ENCODE results near the gene IRF6. TPM values are rescaled to one million over a fixed set of nuclear protein-coding genes. Genes with fewer than 3 reads are reported as not detected.
"Not testable (repeated sequence)": the region's sequence is repeated elsewhere in the genome, so short reads cannot be mapped to it uniquely, and the experiment has no call there.

The IRF6 gene
- polyA plus RNA-seq, 3 donors = 15.1 to 24.6 (median 15.8) TPM

DNA sequence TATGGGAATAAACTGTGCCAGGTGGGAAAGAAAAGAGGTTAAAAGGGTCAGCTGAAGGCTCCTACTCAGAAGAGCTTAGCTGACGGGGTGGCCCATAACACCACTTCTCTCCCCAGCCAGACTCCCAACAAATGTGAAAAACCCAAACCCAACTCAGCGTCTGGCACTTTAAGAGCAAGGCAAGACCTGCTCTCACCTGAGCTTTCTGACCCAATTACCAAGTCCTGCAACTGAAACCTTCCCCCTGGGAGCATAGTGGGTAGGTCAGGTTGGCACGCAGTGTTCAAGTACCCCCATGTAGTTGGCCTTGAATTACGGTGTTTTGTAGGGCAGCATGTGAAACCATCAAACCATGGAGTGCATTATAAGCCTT lies 3.2 kb downstream of the IRF6 start:
- DNase-seq (ENCODE audit: extremely low read depth in 1 of 11, low read depth in 9 of 11, low spot score in 4 of 11) = no peak

DNA sequence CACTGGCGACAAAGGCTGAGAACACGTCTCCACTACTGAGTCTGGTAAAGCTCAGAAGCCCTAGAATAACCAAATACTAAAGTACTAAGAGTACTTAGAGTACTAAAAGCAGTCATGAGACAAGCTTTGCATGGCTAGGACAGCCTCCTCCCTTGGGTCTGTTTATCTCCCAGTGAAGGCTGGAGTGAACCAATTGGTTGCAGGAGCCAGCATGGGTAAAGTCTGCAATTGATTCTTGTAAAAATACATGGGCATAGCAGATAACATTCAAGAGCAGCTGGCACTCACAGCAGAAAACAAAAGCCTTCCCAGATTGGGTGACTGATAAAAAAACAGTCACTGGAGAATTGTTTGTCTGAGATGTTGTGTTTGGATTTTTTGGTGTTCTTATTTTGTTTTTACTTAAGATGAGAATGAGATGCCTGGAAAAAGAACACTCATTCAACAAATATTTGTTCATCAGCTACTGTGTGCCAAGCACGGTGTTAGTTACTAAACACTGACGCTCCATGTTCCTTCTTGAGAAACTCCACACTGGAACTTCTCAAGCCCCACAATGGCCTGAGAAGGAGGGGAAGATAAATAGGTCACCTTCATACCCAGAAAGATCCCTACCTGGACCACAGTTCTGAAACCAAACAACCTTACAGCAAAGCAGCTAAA lies 3.7 kb downstream of the IRF6 start:
- no peak for DNase-seq (ENCODE audit: extremely low read depth in 1 of 11, low read depth in 9 of 11, low spot score in 4 of 11)

DNA sequence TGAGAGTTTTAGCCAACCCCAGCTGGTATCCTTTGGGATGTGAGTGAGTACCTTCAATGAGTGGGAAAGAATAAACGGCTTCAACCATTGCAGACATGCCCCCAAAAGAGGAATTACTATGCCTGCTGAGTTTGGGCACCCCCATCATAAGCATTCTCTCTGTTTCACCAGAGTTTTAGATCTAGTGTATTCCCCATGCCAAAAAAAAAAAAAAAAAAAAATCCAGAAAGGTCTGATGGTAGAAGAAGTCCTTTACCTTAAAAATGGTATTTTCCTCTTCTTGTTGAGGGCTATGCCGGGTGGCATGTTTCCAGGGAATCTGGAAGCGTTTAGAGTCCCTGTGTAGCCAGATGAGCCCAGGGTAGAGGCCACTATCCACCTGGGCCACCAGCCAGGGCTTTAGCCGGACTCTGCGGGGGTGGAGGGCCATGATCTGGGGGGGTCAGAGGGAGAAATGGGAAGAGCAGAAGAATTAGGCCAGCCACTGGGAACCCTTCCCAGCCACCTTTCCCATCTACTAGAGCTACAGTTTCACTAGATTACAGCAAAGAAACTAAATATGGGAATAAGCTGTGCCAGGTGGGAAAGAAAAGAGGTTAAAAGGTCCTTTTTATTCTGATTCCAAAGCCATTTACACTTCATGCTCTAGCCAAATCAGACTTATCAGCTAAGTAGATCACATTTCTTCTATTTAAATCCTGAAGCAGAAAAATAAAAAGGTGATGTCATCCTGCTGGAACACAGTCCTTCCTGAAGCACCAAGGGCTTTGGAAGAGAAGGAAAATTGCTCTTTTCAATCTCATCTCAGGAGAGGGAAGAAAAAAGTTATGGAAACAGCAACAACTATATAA lies 4.7 kb downstream of the IRF6 start:
- no peak for DNase-seq (ENCODE audit: extremely low read depth in 1 of 11, low read depth in 9 of 11, low spot score in 4 of 11)

DNA sequence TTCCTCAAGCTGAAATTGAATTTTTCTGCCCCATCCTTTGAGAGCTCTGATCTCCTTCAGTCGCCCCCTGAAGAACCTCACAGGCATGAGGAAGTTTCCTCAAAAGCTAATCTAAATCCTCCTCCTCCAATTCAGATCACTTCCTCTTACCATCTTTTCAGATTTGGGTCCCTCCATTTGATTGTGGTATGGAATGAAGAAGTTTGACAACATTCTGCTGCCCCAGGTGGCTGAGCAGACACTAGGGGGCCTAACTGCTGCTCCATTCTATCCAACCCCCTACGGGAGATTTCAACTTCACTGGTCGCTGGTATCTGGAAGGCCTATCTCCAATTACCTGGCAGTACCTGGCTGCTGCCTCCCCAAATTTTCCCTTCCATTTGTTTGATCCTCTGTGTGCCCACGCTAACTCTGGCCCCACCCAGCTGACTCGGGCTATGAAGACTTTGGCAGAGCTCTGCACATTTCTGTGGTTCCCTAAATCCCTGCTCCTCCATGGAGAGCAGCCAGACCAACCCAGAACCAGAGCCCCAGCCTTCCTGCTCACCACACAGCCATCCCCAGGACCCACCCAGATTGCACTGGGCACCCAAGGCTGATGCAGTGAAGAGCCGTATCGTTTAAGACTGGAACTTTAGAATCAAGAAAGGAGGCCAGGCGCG lies 7.8 kb downstream of the IRF6 start:
- DNase-seq (ENCODE audit: extremely low read depth in 1 of 11, low read depth in 9 of 11, low spot score in 4 of 11) = no peak

DNA sequence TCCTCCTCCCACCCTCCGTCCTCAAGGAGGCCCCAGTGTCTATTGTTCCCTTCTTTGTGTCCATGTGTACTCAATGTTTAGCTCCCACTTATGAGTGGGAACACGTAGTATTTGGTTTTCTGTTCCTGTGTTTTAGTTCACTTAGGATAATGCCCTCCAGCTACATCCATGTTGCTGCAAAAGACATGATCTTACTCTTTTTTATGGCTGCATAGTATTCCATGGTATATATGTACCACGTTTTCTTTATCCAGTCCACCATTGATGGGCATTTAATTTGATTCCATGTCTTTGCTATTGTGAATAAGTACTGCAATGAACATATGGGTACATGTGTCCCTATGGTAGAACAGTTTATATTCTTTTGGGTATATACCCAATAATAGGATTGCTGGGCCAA lies 12.2 kb downstream of the IRF6 start:
- not testable (repeated sequence) for DNase-seq (ENCODE audit: extremely low read depth in 1 of 11, low read depth in 9 of 11, low spot score in 4 of 11)

DNA sequence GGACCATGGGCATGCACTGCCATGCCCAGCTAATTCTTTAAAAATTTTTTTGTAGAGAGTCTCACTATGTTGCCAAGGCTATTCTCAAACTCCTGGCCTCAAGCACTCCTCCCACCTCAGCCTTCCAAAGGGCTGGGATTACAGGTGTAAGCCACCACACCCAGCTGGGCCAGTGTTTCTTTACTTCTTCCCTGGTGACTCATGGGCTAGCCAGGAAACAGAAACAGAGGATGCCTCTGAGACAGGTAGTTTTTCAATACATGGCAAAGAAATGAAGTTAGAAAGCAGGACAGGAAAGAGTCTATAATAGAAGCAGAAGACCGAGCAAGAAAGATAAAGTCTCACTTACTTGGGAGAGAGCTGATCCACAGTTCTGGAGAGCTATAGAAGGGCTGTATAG lies 14.0 kb downstream of the IRF6 start:
- DNase-seq (ENCODE audit: extremely low read depth in 1 of 11, low read depth in 9 of 11, low spot score in 4 of 11) = no peak

DNA sequence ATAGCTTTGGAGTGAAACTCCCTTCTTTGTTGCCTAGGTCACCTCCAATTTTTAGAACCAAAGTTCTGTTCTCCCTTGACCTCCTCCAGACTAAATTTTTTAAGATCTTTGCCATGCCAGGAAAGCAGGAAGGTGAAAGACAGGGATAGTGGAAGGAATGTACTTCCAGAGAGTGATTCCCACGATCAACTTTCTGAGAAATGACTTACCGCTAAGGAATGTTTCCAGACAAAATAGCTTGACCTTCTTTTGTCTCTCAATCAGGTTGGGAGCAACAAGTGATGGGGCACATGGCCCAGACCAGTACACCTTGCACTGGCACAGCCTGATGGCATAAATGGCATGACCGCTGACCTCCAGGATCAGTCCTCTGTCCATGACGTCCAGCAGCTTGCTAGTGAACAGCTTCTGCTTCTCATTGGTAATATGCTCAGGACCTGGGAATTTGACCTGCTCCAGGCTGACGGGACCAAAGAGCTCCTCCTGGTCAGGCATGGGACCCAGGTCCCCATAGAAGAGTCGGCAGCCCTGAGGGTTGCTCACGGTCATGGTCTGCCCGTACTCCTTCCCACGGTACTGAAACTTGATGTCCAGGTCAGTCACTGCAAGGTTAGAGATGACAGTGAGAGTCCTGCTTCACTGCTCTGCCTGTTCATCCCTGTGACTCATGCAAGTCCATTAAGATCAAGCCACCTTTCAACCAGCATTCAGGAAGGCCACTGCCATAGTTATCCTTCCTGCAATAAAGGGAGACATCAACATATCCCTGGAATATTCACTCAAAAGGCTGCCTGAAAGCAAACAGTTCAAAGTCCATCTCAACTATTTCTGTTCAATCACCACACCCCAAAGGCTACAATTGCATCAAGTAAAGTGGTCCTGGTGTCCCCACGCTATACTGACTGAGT lies 15.4 kb downstream of the IRF6 start:
- DNase-seq (ENCODE audit: extremely low read depth in 1 of 11, low read depth in 9 of 11, low spot score in 4 of 11) = no peak

DNA sequence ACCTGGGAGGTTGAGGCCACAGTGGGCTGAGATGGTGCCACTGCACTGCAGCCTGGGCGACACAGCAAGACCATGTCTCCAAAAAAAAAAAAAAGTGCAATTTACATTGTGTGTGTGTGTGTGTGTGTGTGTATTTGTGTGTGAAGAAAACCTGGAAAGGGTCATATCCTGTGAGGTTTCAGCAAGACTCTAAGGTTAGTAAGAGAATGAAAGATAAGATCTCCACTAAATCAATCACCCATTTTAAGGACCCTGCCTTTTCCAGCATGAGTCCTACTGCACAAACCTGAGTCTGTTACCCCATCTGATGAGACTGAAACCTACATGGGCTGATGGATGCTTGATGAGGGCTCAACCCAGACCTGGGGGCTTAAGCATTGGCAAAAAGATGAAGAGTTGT lies 16.7 kb downstream of the IRF6 start:
- DNase-seq (ENCODE audit: extremely low read depth in 1 of 11, low read depth in 9 of 11, low spot score in 4 of 11) = no peak

DNA sequence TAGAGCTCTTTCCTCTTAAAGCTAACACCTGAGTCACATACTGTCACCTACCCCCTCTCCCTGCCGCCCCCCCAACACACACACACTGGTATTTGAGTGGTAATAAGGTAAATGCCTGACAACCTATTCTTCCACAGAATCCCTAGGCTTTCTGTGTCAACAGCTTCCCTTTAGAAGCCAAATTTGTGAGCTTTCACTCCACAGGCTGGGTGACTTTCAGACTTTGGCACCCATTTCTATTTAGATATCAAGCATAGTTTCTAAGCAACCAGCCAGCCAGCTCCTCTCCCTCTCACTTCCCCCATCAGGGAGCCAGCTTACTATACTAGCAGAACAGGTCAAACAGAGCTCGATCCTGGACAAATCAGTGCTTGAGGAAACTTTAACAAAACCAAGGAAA lies 18.4 kb downstream of the IRF6 start:
- DNase-seq (ENCODE audit: extremely low read depth in 1 of 11, low read depth in 9 of 11, low spot score in 4 of 11) = no peak

DNA sequence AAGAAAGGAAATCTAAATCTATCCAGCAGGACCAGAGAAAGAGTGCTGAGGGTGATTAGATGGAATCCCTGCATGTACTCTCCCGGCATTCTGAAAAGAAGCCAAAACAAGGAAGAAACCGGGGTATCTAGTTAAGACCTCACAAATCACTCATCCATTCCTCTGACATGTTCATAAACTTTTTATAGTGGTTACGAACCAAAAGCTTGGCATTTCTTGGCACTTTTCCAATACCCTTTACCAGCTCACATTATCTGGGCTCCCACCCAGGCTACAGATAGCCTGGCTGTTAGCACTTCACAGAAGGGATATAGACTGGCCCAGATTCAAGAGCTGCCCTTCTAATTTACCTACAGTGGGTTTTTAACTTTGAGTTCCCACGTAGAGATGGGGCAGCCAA lies 19.8 kb downstream of the IRF6 start:
- no peak for DNase-seq (ENCODE audit: extremely low read depth in 1 of 11, low read depth in 9 of 11, low spot score in 4 of 11)

DNA sequence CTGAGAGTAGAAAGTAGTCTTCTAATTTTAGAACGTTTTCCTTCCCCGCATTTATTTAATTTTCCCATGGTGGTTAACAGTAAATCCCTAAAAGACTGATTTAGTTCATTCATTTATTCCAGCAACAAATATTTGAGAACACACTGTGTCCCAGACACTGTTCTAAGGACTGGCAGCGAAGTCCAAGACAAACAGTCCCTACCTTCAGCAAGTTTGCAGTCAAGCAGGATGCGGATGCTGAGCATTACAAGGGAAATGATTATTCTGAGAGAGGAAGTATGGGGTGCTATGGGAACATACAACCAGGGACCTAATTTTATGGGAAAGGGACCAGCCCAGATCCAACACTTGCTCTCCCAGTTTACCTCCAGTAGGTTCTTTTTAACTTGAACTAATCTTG lies 20.4 kb downstream of the IRF6 start:
- DNase-seq (ENCODE audit: extremely low read depth in 1 of 11, low read depth in 9 of 11, low spot score in 4 of 11) = no peak

DNA sequence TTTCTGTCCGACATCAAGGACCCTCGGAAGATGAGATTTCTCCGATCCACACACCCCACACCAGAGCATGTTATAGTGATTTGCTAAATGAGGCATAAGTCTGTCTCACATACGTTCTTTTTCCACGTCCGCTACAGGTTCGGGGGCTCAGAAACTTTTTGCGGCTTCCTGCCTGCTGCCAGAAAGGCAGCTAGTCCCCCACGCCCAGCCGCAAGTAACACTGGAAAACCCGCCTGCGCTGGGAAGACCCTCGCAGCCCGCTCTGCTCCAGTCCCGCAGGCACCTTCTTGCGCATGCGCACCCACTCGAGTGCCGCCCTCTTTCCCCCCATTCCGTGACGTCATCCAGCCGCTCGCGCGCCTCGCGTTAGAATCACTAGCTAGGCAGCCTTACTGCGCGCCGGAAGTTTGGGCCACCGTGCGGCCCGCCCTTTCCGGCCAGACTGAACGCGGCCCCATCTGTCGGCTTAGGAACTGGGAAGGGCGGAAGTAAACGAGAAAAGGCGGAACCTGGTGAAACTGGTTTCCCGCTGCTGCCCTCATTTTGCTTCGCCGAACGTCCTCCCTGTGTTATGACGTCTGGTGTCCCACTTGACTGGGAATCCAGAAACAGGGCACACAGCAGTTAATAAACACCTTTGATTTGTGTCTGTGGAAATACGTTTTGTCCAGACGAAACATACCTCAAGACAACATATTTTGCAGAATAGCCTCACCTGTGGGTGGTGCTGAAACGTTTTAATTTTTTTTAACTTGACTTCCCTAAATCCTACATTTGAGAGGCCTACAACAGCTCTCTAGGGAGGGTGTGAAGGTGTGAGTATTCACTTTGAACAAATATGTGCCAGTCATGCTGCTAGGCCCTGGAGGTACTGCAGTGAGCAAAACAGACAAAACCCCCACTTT lies 21.4 kb downstream of the IRF6 start, which contains the start of gene C1orf74:
Gene C1orf74, minus strand, starts transcription at position 295 of the 905 bp plus-strand sequence. CDS start 925 bp downstream, outside the sequence.
- peak; percentile 95 to 99 (median 98) for DNase-seq (ENCODE audit: extremely low read depth in 1 of 11, low read depth in 9 of 11, low spot score in 4 of 11)

DNA sequence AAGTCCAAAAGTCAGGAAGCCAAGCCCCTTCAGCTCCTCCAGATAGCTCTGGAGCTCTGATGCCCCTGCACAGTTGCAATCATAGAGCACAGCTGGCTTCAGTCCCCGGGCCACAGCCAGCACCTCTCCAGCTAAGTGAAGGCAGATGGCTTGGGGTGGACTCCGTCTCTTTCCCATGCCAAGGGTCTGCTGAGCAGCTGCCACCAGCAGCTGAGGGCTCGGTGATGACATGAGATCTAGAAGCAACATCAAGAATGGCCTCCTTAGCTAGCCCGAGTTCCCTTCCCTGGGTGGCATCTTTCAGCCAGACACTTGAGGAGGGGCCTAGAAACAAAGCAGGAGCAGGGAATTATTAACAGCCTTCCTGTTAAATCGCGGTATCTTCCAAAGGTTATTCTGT lies 22.6 kb downstream of the IRF6 start:
- no peak for DNase-seq (ENCODE audit: extremely low read depth in 1 of 11, low read depth in 9 of 11, low spot score in 4 of 11)

DNA sequence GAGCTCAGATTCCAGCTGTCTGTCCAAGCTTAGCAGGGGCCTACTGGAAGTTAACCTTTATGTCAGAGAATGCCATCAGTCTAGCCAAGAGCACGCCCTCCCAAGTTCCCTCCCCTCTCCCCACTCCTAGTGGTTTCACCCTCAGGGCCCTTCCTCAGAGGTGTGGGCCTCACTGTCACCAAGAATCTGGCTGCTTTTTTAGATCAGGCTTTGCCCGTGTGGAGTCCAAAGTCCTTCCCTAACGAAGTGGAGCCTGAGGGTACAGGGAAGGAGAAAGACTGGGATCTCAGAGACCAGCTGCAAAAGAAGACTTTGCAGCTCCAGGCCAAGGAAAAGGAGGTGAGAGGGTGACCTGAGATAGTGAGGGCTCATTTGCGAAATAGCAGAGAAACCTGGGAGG lies 25.7 kb downstream of the IRF6 start:
- no peak for DNase-seq (ENCODE audit: extremely low read depth in 1 of 11, low read depth in 9 of 11, low spot score in 4 of 11)

DNA sequence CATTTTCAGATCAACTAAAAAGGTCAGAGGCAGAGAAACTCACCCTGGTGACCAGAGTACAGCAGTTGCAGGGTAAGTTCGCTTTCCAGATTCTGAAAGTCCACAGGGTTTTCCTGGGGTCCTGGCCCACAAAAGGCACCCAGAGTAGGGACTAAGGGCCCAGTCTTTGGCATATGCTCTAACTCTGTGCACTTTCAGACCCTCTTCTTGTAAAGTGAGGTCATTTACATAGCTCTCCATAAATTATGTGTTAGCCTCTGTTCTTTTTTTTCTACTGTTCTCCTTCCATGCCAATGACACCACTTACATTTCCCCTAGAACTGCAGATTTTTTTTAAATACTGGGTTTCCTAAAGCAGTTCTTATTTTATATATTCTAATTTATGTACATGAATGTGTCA lies 27.8 kb downstream of the IRF6 start:
- no peak for DNase-seq (ENCODE audit: extremely low read depth in 1 of 11, low read depth in 9 of 11, low spot score in 4 of 11)

DNA sequence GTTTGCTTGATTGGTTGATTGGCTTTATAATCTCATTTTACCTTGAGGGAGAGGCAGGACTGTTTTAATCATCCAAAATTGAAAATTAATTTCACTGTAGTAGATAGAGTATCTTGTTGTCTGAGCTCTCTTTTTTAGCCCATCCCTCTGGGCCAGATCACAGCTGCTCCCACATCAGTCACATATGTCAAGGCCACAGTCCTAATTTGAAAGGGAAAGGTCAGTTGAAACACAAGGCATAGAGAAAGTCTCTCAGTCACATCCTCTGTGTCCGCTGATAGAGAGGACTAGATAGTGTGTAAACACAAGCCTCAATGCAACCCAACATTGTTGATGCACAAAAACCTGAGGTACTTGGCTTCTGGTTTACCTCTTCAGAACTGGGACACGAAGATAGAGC lies 28.4 kb downstream of the IRF6 start:
- no peak for DNase-seq (ENCODE audit: extremely low read depth in 1 of 11, low read depth in 9 of 11, low spot score in 4 of 11)

DNA sequence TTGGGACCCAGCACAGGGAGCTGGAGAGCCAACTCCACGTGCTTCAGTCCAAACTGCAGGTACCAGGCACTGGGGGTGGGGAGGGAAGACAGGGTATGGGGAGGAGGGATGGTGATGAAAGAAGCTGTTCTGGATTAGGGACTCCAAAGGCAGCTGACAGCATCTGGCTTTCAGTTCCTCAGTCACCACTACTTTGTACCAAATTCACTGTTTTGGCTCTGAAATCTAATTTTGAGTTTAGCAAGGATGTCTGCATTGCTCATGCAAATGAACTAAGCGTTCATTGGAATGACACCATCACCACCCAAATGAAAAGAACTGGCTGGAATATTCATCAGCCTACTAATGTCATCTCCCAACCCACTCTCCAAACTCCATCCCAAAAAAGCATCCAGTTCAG lies 30.3 kb downstream of the IRF6 start:
- no peak for DNase-seq (ENCODE audit: extremely low read depth in 1 of 11, low read depth in 9 of 11, low spot score in 4 of 11)

DNA sequence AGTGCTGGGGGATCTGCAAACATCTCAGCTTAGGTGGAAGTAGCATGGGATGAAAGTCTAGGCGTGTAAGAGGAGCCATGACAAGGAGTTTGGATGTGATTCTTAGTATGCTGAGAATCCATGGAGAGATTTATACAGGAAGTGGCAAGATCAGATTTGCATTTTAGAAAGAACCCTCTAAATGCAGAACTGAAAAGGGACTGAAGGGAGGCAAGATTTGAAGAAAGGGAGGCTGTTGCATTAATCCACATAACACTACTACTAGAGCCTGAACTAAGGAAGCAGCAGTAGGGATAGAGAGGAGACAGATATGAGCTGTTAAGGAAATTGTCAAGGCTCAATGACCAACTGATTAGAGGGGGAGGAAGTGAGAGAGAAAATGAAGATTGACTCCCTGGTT lies 31.4 kb downstream of the IRF6 start:
- DNase-seq (ENCODE audit: extremely low read depth in 1 of 11, low read depth in 9 of 11, low spot score in 4 of 11) = no peak
